ENCODE measurements around the gene MLPH. TPM values are rescaled to one million over a fixed set of nuclear protein-coding genes. Genes with fewer than 3 reads are reported as not detected.

MLPH gene
- total RNA-seq, 1 donor from 2014 or later: not detected

DNA sequence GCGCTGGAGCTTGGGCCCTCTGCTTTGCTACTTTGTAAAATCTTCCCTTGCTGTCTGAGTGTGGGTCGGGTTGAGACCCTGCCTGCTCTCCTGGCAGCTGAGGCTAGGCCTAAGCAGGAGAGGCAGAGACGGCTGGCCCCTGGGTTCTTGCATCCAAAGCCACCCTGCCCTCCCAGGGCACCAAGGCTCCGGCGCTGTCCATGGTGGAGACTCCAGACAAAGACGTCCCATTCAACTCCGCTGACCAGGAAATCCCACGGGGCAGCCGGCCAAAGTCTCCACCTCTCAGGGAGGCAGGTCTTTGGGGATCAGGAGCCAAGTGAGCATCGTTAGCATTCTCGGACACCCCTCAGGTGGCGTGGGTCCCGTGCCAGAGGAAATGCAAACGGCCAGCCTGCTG is 76.8 kb downstream of the MLPH start:
- Mint-ChIP-seq H3K27ac (no peak overlapping the region), H3K27me3 (ENCODE audit: insufficient read depth, low read depth) (peaks cover 3% of the 10 kb centered on the region), H3K36me3 (no peaks in the 10 kb centered on the region), H3K4me3 (no peak overlapping the region), H3K9me3 (no peaks in the 10 kb centered on the region), H3K4me1 (no peaks in the 10 kb centered on the region)
- Histone ChIP-seq H2AFZ (replicated peaks) (no peak overlapping the region), H3K9ac (no peak overlapping the region), H3F3A (ENCODE audit: low read depth) (peaks cover 3% of the 10 kb centered on the region), H4K20me1 (ENCODE audit: low read depth) (peaks cover 4% of the 10 kb centered on the region), H3K27ac (no peak overlapping the region), H3K79me2 (ENCODE audit: low read depth) (no peaks in the 10 kb centered on the region), H3K36me3 (no peaks in the 10 kb centered on the region), H3K4me3 (no peak overlapping the region), H3K4me2 (no peak overlapping the region), H3K4me1 (no peaks in the 10 kb centered on the region), H3K9me3 (ENCODE audit: low read depth) (no peaks in the 10 kb centered on the region), H3K27me3 (no peaks in the 10 kb centered on the region)
- peak; percentile 83 for DNase-seq (ENCODE audit: low spot score)
- TF ChIP-seq EZH2 (IDR thresholded peaks at IDR 0.05) (no peak), CTCF (IDR thresholded peaks at IDR 0.05) (no peak), EZH2phosphoT487 (IDR thresholded peaks at IDR 0.05) (no peak)

DNA sequence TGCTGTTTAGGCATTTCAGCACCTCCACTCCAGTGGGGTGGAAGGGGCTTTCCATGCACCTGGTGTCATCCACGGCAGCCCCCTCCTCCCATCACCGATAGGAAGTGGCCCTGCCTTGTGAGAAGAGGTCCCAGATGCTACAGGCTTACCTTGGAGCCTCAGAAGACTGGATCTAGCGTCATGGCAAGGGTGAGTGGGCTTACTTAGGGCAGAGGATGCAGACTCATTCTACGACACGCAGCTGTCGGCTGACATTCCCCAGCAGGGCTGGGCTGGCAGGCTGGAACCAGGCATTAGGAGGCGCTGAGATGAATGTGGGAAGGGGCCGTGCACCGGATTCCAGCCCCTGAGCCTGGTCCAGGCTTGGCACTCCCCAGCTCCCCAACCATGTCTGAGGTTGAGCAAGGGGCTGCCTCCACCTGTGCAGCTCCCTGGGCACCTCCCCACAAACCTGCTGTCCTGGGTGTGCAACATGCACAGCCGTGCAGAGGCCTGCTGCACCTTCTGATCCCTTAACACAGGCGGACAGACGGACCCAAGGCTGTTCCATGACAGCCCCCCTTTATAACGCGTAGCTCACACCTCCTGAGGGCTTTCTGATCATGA is 77.6 kb downstream of the MLPH start:
- no peaks in the 10 kb centered on the region for H3K9me3 ChIP-seq (ENCODE audit: low read depth)
- H3K79me2 ChIP-seq (ENCODE audit: low read depth): no peaks in the 10 kb centered on the region
- no peak for DNase-seq (ENCODE audit: low spot score)
- no peak overlapping the region for H3K4me2 ChIP-seq
- H3F3A ChIP-seq (ENCODE audit: low read depth): peaks cover 3% of the 10 kb centered on the region
- Mint-ChIP-seq H3K9me3 (no peaks in the 10 kb centered on the region), H3K27me3 (ENCODE audit: insufficient read depth, low read depth) (peaks cover 3% of the 10 kb centered on the region), H3K27ac (no peak overlapping the region), H3K4me1 (no peaks in the 10 kb centered on the region), H3K36me3 (no peaks in the 10 kb centered on the region), H3K4me3 (no peak overlapping the region)
- TF ChIP-seq EZH2phosphoT487 (IDR thresholded peaks at IDR 0.05): no peak
- no peaks in the 10 kb centered on the region for H3K4me1 ChIP-seq
- H3K27me3 ChIP-seq: no peaks in the 10 kb centered on the region
- no peaks in the 10 kb centered on the region for H3K36me3 ChIP-seq
- no peak overlapping the region for H3K4me3 ChIP-seq
- no peak overlapping the region for H3K27ac ChIP-seq
- H3K9ac ChIP-seq: no peak overlapping the region
- peaks cover 4% of the 10 kb centered on the region for H4K20me1 ChIP-seq (ENCODE audit: low read depth)
- no peak overlapping the region for H2AFZ ChIP-seq (replicated peaks)

- peaks cover 3% of the 10 kb centered on the region for H3K27me3 Mint-ChIP-seq (ENCODE audit: insufficient read depth, low read depth)
- H3K36me3 Mint-ChIP-seq: no peaks in the 10 kb centered on the region
- Histone ChIP-seq H3K36me3 (no peaks in the 10 kb centered on the region), H3K9me3 (ENCODE audit: low read depth) (no peaks in the 10 kb centered on the region), H2AFZ (replicated peaks) (no peak overlapping the region), H3K4me1 (no peaks in the 10 kb centered on the region), H4K20me1 (ENCODE audit: low read depth) (peaks cover 4% of the 10 kb centered on the region), H3K79me2 (ENCODE audit: low read depth) (no peaks in the 10 kb centered on the region), H3K4me2 (no peak overlapping the region), H3K4me3 (no peak overlapping the region), H3F3A (ENCODE audit: low read depth) (peaks cover 3% of the 10 kb centered on the region), H3K27me3 (no peaks in the 10 kb centered on the region), H3K27ac (no peak overlapping the region), H3K9ac (no peak overlapping the region)
- no peak overlapping the region for H3K27ac Mint-ChIP-seq
- no peak overlapping the region for H3K4me3 Mint-ChIP-seq
- TF ChIP-seq EZH2phosphoT487 (IDR thresholded peaks at IDR 0.05) (no peak), CTCF (IDR thresholded peaks at IDR 0.05) (no peak), EZH2 (IDR thresholded peaks at IDR 0.05) (no peak)
- no peak for DNase-seq (ENCODE audit: low spot score)
- no peaks in the 10 kb centered on the region for H3K4me1 Mint-ChIP-seq
- H3K9me3 Mint-ChIP-seq: no peaks in the 10 kb centered on the region
These were observed 78.9 kb downstream of the MLPH start for GRCh38 chr2:237565974-237566373.

GRCh38 chr2:237566401-237567235 is 79.6 kb downstream of the MLPH start, which contains the start of gene PRLH:
Gene PRLH, plus strand, starts transcription at chr2:237566574. Its CDS starts 0 bp downstream, at chr2:237566574.
- peaks cover 3% of the 10 kb centered on the region for H3F3A ChIP-seq (ENCODE audit: low read depth)
- no peak within 1 kb of the TSS for H3K4me2 ChIP-seq
- Mint-ChIP-seq H3K27ac (no peak within 1 kb of the TSS), H3K27me3 (ENCODE audit: insufficient read depth, low read depth) (peaks cover 3% of the 10 kb centered on the region), H3K9me3 (no peaks in the 10 kb centered on the region), H3K4me3 (no peak within 1 kb of the TSS), H3K36me3 (no peaks in the 10 kb centered on the region), H3K4me1 (peaks cover under 1% of the 10 kb centered on the region)
- H3K79me2 ChIP-seq (ENCODE audit: low read depth): no peaks in the 10 kb centered on the region
- no peak within 1 kb of the TSS for H3K9ac ChIP-seq
- H3K4me3 ChIP-seq: no peak within 1 kb of the TSS
- H3K27me3 ChIP-seq: no peaks in the 10 kb centered on the region
- TF ChIP-seq EZH2 (IDR thresholded peaks at IDR 0.05) (no peak), EZH2phosphoT487 (IDR thresholded peaks at IDR 0.05) (no peak)
- no peak within 1 kb of the TSS for H2AFZ ChIP-seq (replicated peaks)
- no peaks in the 10 kb centered on the region for H3K36me3 ChIP-seq
- H3K27ac ChIP-seq: no peak within 1 kb of the TSS
- H3K9me3 ChIP-seq (ENCODE audit: low read depth): no peaks in the 10 kb centered on the region
- DNase-seq (ENCODE audit: low spot score): no peak
- no peaks in the 10 kb centered on the region for H3K4me1 ChIP-seq
- H4K20me1 ChIP-seq (ENCODE audit: low read depth): peaks cover 4% of the 10 kb centered on the region

All from neural progenitor cell (in vitro differentiated cells).